ENCODE results near the gene KCNH5.
"Not testable (repeated sequence)": the region's sequence is repeated elsewhere in the genome, so short reads cannot be mapped to it uniquely, and the experiment has no call there.

The KCNH5 gene

DNA sequence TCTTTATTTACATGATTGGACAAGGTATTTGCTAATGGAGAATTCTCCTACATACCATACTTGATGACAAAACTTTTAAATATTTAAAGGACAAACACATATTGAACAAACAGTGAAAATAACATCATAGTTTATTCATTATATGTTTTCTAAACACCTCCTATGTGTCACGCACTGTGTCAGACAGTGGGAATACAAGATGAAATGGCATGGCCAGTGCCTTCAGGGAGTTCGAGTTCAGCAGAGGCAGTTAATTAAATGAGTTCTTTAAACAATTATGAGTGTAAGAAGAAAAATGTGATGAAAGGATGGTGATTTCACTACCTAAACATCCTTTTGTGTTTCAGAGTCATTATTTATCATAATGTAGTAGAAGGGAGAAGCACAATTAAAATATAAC is 159.8 kb downstream of the KCNH5 start:
- H3K27ac ChIP-seq (ENCODE audit: low read depth, low read length): no peak overlapping the region

DNA sequence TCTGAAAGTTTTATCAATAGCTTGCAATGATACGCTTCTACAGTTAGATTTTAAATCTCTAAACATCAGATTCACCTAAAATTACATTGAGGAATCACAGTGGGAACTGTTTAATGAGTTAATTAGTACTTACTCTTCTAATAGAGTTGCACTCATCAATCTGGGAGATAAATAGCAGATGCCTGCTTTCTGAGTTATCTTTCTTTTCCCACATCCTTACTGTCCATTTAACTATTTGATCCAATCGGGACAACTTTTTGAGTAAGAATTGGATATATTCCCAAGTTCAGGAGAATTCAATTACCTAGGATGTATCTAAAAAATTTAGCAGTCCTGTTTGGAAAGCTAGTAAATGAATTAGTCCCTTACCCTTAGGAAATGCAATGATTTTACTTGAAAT is 162.3 kb downstream of the KCNH5 start:
- Histone ChIP-seq H3K27me3 (ENCODE audit: control insufficient read depth in 1 of 2, insufficient read depth in 2 of 2, low read length in 2 of 2) (no peaks in the 10 kb centered on the region), H3K9me3 (ENCODE audit: low read length) (no peaks in the 10 kb centered on the region)

More for the DNA sequence above, 159.8 kb downstream of the KCNH5 start:
- H3K4me1 ChIP-seq (ENCODE audit: insufficient read depth, low read length): no peaks in the 10 kb centered on the region
- no peak overlapping the region for H3K4me3 ChIP-seq (ENCODE audit: low read depth in 1 of 2, low read length in 2 of 2)
- no peaks in the 10 kb centered on the region for H3K36me3 ChIP-seq (ENCODE audit: insufficient read depth, low read length)
- H3K9ac ChIP-seq (ENCODE audit: low read length): no peak overlapping the region
- H3K27me3 ChIP-seq (ENCODE audit: control insufficient read depth in 1 of 2, insufficient read depth in 2 of 2, low read length in 2 of 2): no peaks in the 10 kb centered on the region
- no peaks in the 10 kb centered on the region for H3K9me3 ChIP-seq (ENCODE audit: low read length)

DNA sequence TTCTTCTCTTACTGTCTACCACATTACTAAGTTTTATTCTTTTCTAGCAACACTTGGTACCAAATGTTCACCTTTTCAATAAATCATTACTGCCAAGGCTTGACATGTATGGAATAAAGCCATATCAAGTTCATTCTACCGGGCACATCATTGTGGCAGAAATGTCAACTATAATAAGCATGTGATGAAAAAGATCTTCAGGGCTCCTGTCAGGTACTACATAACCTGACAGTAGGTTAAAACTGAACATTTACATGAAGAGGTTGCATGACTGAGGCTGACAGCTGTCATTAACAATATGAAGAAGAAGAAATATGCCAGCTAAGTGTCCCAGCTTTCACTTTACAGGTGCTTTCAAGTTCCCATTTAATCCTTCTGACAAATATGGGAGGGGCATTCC is 178.9 kb downstream of the KCNH5 start:
- Histone ChIP-seq H3K27me3 (ENCODE audit: control insufficient read depth in 1 of 2, insufficient read depth in 2 of 2, low read length in 2 of 2) (no peaks in the 10 kb centered on the region), H3K9ac (ENCODE audit: low read length) (no peak overlapping the region), H3K36me3 (ENCODE audit: insufficient read depth, low read length) (no peaks in the 10 kb centered on the region), H3K27ac (ENCODE audit: low read depth, low read length) (no peak overlapping the region), H3K4me1 (ENCODE audit: insufficient read depth, low read length) (no peaks in the 10 kb centered on the region), H3K9me3 (ENCODE audit: low read length) (no peaks in the 10 kb centered on the region), H3K4me3 (ENCODE audit: low read depth in 1 of 2, low read length in 2 of 2) (no peak overlapping the region)

More for the DNA sequence above, 162.3 kb downstream of the KCNH5 start:
- Histone ChIP-seq H3K4me3 (ENCODE audit: low read depth in 1 of 2, low read length in 2 of 2) (no peak overlapping the region), H3K4me1 (ENCODE audit: insufficient read depth, low read length) (no peaks in the 10 kb centered on the region), H3K27ac (ENCODE audit: low read depth, low read length) (no peak overlapping the region), H3K36me3 (ENCODE audit: insufficient read depth, low read length) (no peaks in the 10 kb centered on the region), H3K9ac (ENCODE audit: low read length) (no peak overlapping the region)

DNA sequence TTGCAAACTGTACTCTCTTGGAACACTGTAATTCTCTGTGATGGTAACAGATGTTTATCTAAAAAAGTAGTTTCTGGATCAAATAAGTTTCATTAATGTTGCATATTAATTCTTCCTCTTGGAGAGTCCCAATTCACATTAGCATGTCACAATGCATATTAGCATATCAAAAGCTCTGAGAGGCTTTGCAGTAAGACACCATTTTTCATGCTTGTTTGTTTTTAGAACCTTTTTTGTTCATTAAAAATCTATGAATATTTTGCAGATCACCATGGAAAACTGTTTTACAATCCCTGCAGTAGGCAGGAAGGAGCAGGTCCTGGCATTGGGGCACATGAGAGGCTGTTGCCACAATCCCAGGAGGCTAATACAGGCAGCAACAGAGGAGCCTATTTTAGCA is 180.7 kb downstream of the KCNH5 start:
- Histone ChIP-seq H3K4me3 (ENCODE audit: low read depth in 1 of 2, low read length in 2 of 2) (no peak overlapping the region), H3K9ac (ENCODE audit: low read length) (no peak overlapping the region), H3K36me3 (ENCODE audit: insufficient read depth, low read length) (no peaks in the 10 kb centered on the region), H3K9me3 (ENCODE audit: low read length) (no peaks in the 10 kb centered on the region), H3K27ac (ENCODE audit: low read depth, low read length) (no peak overlapping the region), H3K4me1 (ENCODE audit: insufficient read depth, low read length) (no peaks in the 10 kb centered on the region), H3K27me3 (ENCODE audit: control insufficient read depth in 1 of 2, insufficient read depth in 2 of 2, low read length in 2 of 2) (no peaks in the 10 kb centered on the region)

DNA sequence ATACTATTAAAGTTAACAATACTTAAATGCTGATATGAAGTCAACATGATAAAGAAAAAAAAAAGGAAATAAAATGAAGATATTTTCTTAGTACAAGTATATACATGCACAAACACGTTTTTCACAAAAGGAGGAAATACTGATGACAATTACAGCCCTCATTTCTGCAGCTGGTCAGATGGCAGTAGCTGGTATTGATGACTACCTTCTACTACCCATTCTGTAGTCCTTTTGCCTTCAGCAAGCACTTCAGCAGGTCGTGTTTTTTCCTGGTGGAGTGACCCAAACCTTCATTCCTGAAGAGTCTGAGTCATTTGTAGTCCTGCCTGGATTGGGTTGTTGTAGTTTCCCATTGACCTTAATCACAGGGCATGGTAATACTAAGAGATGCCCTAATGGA is 187.2 kb downstream of the KCNH5 start:
- H3K4me3 ChIP-seq (ENCODE audit: low read depth in 1 of 2, low read length in 2 of 2); H3K9ac ChIP-seq (ENCODE audit: low read length): not testable (repeated sequence)

DNA sequence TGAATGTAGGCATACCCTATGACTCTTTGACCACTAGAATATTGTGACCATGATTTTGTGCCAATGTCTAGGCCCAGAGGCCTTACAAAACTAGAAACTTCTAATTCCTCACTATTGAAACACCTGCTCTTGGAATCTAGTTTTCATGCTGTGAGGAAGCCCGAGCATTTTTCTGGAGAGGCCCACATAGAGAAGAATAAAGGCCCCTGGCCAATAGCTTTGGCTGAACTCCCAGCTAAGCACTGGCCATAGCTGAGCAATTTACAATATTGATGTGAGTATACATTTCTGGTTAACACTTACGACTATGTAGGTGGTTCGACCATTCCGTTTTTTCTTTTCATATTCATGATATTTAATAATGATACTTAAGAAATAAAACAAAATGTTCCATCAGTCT is 190.3 kb downstream of the KCNH5 start:
- Histone ChIP-seq H3K27ac (ENCODE audit: low read depth, low read length) (no peak overlapping the region), H3K27me3 (ENCODE audit: control insufficient read depth in 1 of 2, insufficient read depth in 2 of 2, low read length in 2 of 2) (no peaks in the 10 kb centered on the region), H3K9ac (ENCODE audit: low read length) (no peak overlapping the region), H3K4me1 (ENCODE audit: insufficient read depth, low read length) (no peaks in the 10 kb centered on the region), H3K9me3 (ENCODE audit: low read length) (no peaks in the 10 kb centered on the region), H3K4me3 (ENCODE audit: low read depth in 1 of 2, low read length in 2 of 2) (no peak overlapping the region), H3K36me3 (ENCODE audit: insufficient read depth, low read length) (no peaks in the 10 kb centered on the region)

More for the DNA sequence above, 187.2 kb downstream of the KCNH5 start:
- H3K27ac ChIP-seq (ENCODE audit: low read depth, low read length); H3K9me3 ChIP-seq (ENCODE audit: low read length); H3K4me1 ChIP-seq (ENCODE audit: insufficient read depth, low read length); H3K27me3 ChIP-seq (ENCODE audit: control insufficient read depth in 1 of 2, insufficient read depth in 2 of 2, low read length in 2 of 2); H3K36me3 ChIP-seq (ENCODE audit: insufficient read depth, low read length): not testable (repeated sequence)

DNA sequence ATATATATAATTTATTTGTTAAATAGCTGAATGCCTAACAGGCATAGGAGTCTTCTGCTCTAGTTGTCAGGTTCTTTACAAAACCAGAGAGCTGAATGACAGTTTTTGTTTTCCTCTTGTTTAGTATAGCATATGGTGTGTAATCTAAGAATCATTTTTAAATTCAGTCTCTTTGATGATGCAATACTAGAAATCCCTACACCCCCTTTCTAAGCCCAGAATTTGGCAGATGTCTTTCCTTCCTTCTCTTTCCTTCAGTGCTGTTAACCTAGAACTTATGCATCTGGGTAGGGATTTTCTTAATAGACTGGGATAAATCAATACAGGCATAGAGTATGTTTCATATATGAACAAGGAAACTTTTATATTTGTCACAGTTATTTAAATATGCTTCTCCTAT is 198.1 kb downstream of the KCNH5 start:
- Histone ChIP-seq H3K4me3 (ENCODE audit: low read depth in 1 of 2, low read length in 2 of 2) (no peak overlapping the region), H3K36me3 (ENCODE audit: insufficient read depth, low read length) (no peaks in the 10 kb centered on the region), H3K27ac (ENCODE audit: low read depth, low read length) (no peak overlapping the region), H3K9me3 (ENCODE audit: low read length) (no peaks in the 10 kb centered on the region), H3K9ac (ENCODE audit: low read length) (no peak overlapping the region), H3K27me3 (ENCODE audit: control insufficient read depth in 1 of 2, insufficient read depth in 2 of 2, low read length in 2 of 2) (no peaks in the 10 kb centered on the region), H3K4me1 (ENCODE audit: insufficient read depth, low read length) (no peaks in the 10 kb centered on the region)

DNA sequence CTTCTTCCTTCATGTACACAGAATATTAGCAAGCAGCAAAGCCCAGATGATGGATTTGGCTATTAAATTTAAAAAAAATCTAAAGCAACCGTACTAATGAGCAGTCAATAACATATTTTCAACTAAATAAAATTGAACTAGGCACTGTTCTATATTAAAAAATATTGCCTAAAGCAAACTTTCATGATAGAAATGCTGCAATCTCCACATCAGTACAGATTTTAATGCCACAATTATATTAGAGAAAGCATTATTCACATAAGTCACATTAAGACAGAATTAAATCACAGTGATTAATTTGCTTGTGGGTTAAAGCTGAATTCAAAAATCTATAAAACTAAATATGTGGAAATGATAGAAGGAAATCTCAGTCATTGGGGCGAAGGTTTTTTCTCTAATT is 200.7 kb downstream of the KCNH5 start:
- Histone ChIP-seq H3K36me3 (ENCODE audit: insufficient read depth, low read length) (no peaks in the 10 kb centered on the region), H3K4me3 (ENCODE audit: low read depth in 1 of 2, low read length in 2 of 2) (no peak overlapping the region), H3K27ac (ENCODE audit: low read depth, low read length) (no peak overlapping the region), H3K4me1 (ENCODE audit: insufficient read depth, low read length) (no peaks in the 10 kb centered on the region), H3K9me3 (ENCODE audit: low read length) (no peaks in the 10 kb centered on the region), H3K27me3 (ENCODE audit: control insufficient read depth in 1 of 2, insufficient read depth in 2 of 2, low read length in 2 of 2) (no peaks in the 10 kb centered on the region), H3K9ac (ENCODE audit: low read length) (no peak overlapping the region)

DNA sequence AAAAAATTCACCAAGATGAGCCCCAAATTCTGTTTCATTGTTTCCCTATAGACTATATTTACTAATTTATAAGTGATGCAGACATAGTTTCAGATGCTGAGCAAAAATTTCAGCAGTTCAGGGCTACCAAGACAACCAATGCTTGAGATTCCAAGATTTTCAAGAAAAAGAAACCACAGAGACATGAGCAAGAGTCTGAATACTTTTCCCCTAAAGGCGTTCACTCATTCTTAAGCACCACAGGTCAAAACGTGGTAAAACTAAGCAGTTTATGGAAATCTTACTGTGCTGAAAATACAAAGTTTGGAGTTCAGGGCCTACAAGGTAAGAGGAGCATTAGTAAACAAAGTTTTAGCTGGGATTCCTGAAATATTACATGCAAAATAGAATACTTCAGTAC is 221.2 kb downstream of the KCNH5 start:
- H3K9ac ChIP-seq (ENCODE audit: low read length): no peak overlapping the region
- H3K36me3 ChIP-seq (ENCODE audit: insufficient read depth, low read length): no peaks in the 10 kb centered on the region
- H3K27me3 ChIP-seq (ENCODE audit: control insufficient read depth in 1 of 2, insufficient read depth in 2 of 2, low read length in 2 of 2): no peaks in the 10 kb centered on the region
- no peaks in the 10 kb centered on the region for H3K4me1 ChIP-seq (ENCODE audit: insufficient read depth, low read length)
- H3K27ac ChIP-seq (ENCODE audit: low read depth, low read length): no peak overlapping the region
- peaks cover 3% of the 10 kb centered on the region for H3K9me3 ChIP-seq (ENCODE audit: low read length)
- no peak overlapping the region for H3K4me3 ChIP-seq (ENCODE audit: low read depth in 1 of 2, low read length in 2 of 2)

DNA sequence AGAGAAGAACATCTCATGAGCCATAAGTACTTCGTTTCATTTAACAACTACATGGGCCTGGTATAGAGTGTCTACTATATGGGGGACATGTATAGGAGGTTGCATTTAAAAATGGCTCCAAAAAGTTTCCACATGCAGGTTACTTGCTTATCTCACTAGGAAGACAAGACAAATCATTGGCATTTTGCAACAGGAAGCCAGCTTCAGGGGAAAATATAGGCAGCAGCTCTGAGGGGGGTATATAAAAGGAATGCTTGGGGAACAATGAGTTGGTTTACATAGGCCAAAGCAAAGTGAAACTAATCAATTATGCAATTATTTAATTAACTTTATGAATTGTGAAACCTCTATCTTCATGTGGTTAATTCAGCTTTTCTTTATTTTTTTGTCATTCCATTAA is 225.3 kb downstream of the KCNH5 start:
- H3K36me3 ChIP-seq (ENCODE audit: insufficient read depth, low read length): no peaks in the 10 kb centered on the region
- no peaks in the 10 kb centered on the region for H3K27me3 ChIP-seq (ENCODE audit: control insufficient read depth in 1 of 2, insufficient read depth in 2 of 2, low read length in 2 of 2)
- no peak overlapping the region for H3K27ac ChIP-seq (ENCODE audit: low read depth, low read length)
- H3K4me3 ChIP-seq (ENCODE audit: low read depth in 1 of 2, low read length in 2 of 2): no peak overlapping the region
- no peak overlapping the region for H3K9ac ChIP-seq (ENCODE audit: low read length)
- no peaks in the 10 kb centered on the region for H3K4me1 ChIP-seq (ENCODE audit: insufficient read depth, low read length)
- H3K9me3 ChIP-seq (ENCODE audit: low read length): peaks cover 3% of the 10 kb centered on the region

DNA sequence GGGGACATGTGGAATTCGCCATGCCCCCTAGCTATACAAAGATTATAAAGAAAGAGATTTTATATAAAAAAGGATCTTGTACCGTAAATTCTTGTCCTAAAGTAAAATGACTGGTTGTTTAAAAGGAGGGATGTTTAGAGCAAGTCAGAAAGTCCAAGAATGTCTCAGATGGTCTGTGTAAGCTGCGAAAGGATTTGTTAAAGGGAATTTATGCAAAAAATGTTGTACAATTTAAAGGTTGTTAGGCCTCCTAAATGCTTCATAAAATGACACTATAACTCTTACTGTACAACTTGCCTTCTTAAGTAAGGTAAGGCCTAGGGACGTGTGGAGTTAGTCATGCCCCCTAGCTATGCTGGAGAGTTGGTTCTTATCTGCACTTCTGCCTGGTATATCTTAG is 237.6 kb downstream of the KCNH5 start:
- Histone ChIP-seq H3K27me3 (ENCODE audit: control insufficient read depth in 1 of 2, insufficient read depth in 2 of 2, low read length in 2 of 2) (no peaks in the 10 kb centered on the region), H3K9ac (ENCODE audit: low read length) (no peak overlapping the region), H3K9me3 (ENCODE audit: low read length) (no peaks in the 10 kb centered on the region), H3K4me1 (ENCODE audit: insufficient read depth, low read length) (no peaks in the 10 kb centered on the region), H3K4me3 (ENCODE audit: low read depth in 1 of 2, low read length in 2 of 2) (no peak overlapping the region), H3K36me3 (ENCODE audit: insufficient read depth, low read length) (no peaks in the 10 kb centered on the region), H3K27ac (ENCODE audit: low read depth, low read length) (no peak overlapping the region)

DNA sequence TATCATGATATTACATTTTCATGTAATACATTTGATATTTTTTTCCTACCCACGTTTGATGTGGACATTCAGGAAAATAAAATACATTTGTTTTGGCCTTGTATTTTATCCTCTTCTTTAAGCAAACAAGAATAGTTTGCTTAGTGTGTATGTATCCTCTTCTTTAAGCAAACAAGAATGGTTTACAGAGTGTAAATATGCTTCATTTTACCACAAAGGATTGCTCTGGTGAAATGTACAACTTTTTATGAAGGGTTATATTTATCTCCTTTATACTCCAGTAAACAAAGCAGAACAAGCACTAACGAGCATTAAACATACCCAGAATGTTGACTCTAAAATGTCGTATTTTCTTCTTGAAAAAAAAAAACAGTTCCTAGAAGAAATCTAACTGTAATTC is 244.7 kb downstream of the KCNH5 start:
- no peaks in the 10 kb centered on the region for H3K4me1 ChIP-seq (ENCODE audit: insufficient read depth, low read length)
- H3K36me3 ChIP-seq (ENCODE audit: insufficient read depth, low read length): no peaks in the 10 kb centered on the region
- no peak overlapping the region for H3K4me3 ChIP-seq (ENCODE audit: low read depth in 1 of 2, low read length in 2 of 2)
- H3K27me3 ChIP-seq (ENCODE audit: control insufficient read depth in 1 of 2, insufficient read depth in 2 of 2, low read length in 2 of 2): no peaks in the 10 kb centered on the region
- no peaks in the 10 kb centered on the region for H3K9me3 ChIP-seq (ENCODE audit: low read length)
- H3K27ac ChIP-seq (ENCODE audit: low read depth, low read length): no peak overlapping the region
- no peak overlapping the region for H3K9ac ChIP-seq (ENCODE audit: low read length)
